Astrocyte (in vitro differentiated cells and primary cell): ENCODE data around the gene CMTM8. TPM values are rescaled to one million over a fixed set of nuclear protein-coding genes. Genes with fewer than 3 reads are reported as not detected.

Experiments
- DNase-seq: peaks from one replicate; pipeline ENCODE4 v3.0.0-alpha.2; 2010; ENCODE audit warnings: low read depth
- FAIRE-seq: peaks from 2 replicates; lab custom pipeline; 2011; peaks lifted over from hg19 to GRCh38; lab: Jason Lieb, UNC
- H2AFZ ChIP-seq: 2 replicates; pipeline ENCODE4 v1.6.0; 2012; ENCODE audit warnings: low read depth, low read length, inconsistent platforms
- H3K27ac ChIP-seq: 2 replicates; pipeline ENCODE4 v1.5.1; 2011; ENCODE audit warnings: low read depth, low read length, inconsistent platforms
- H3K27me3 ChIP-seq: 2 replicates; pipeline ENCODE4 v1.6.0; 2011; ENCODE audit warnings: low read length, inconsistent platforms; ENCODE audit not compliant: insufficient read depth
- H3K36me3 ChIP-seq: 2 replicates; pipeline ENCODE4 v1.5.1; 2011; ENCODE audit warnings: low read length, inconsistent platforms; ENCODE audit not compliant: insufficient read depth
- H3K4me1 ChIP-seq: 2 replicates; pipeline ENCODE4 v1.5.1; 2011; ENCODE audit warnings: low read length, inconsistent platforms; ENCODE audit not compliant: insufficient read depth
- H3K4me2 ChIP-seq: 2 replicates; pipeline ENCODE4 v1.6.0; 2012; ENCODE audit warnings: low read length, inconsistent platforms
- H3K4me3 ChIP-seq: 2 replicates; pipeline ENCODE4 v1.5.1; 2011; ENCODE audit warnings: low read depth, mild to moderate bottlenecking, low read length, inconsistent platforms; ENCODE audit not compliant: insufficient read depth
- H3K79me2 ChIP-seq: 2 replicates; pipeline ENCODE4 v1.6.0; 2012; ENCODE audit warnings: mild to moderate bottlenecking, low read length, inconsistent platforms; ENCODE audit not compliant: insufficient read depth
- H3K9ac ChIP-seq: 2 replicates; pipeline ENCODE4 v1.6.0; 2012; ENCODE audit warnings: mild to moderate bottlenecking, low read length, inconsistent platforms
- H3K9me3 ChIP-seq: 2 replicates; pipeline ENCODE4 v1.5.1; 2012; ENCODE audit warnings: low read depth, mild to moderate bottlenecking, low read length, inconsistent platforms; ENCODE audit not compliant: insufficient read depth
- H4K20me1 ChIP-seq: 2 replicates; pipeline ENCODE4 v1.6.0; 2012; ENCODE audit warnings: low read length, inconsistent platforms; ENCODE audit not compliant: insufficient read depth
- H3K27ac Mint-ChIP-seq: one replicate; pipeline ENCODE4 v1.8.0; 2021; ENCODE audit warnings: mild to moderate bottlenecking, mixed read lengths; ENCODE audit not compliant: unreplicated experiment
- H3K27me3 Mint-ChIP-seq: one replicate; pipeline ENCODE4 v1.8.0; 2021; ENCODE audit warnings: low read depth, mixed read lengths; ENCODE audit not compliant: unreplicated experiment
- H3K36me3 Mint-ChIP-seq: one replicate; pipeline ENCODE4 v1.8.0; 2021; ENCODE audit warnings: low read depth, mixed read lengths; ENCODE audit not compliant: unreplicated experiment
- H3K4me1 Mint-ChIP-seq: one replicate; pipeline ENCODE4 v1.8.0; 2021; ENCODE audit warnings: low read depth, mixed read lengths; ENCODE audit not compliant: unreplicated experiment
- H3K4me3 Mint-ChIP-seq: one replicate; pipeline ENCODE4 v1.8.0; 2021; ENCODE audit warnings: mild to moderate bottlenecking, moderate library complexity, mixed read lengths; ENCODE audit not compliant: unreplicated experiment
- H3K9me3 Mint-ChIP-seq: one replicate; pipeline ENCODE4 v1.8.0; 2021; ENCODE audit warnings: mild to moderate bottlenecking, mixed read lengths; ENCODE audit not compliant: unreplicated experiment
- EZH2 ChIP-seq: IDR thresholded peaks from 2 replicates; pipeline ENCODE4 v1.6.1; 2012; ENCODE audit warnings: mild to moderate bottlenecking, low read length, inconsistent platforms; ENCODE audit not compliant: insufficient read depth
- total RNA-seq: library from RNA; stranded (reverse); gene quantifications from 2 replicates; pipeline ENCODE4 v1.2.1, GENCODE V29; 2021
- TF ChIP-seq, protein P1 (sequence below): IDR thresholded peaks from 2 replicates; pipeline ENCODE4 v1.5.1; 2011; ENCODE audit warnings: low read depth, mild to moderate bottlenecking, inconsistent platforms, low read length, moderate library complexity; ENCODE audit not compliant: insufficient read depth

The CMTM8 gene
- total RNA-seq, 1 donor from 2014 or later: 1.6 TPM

DNA sequence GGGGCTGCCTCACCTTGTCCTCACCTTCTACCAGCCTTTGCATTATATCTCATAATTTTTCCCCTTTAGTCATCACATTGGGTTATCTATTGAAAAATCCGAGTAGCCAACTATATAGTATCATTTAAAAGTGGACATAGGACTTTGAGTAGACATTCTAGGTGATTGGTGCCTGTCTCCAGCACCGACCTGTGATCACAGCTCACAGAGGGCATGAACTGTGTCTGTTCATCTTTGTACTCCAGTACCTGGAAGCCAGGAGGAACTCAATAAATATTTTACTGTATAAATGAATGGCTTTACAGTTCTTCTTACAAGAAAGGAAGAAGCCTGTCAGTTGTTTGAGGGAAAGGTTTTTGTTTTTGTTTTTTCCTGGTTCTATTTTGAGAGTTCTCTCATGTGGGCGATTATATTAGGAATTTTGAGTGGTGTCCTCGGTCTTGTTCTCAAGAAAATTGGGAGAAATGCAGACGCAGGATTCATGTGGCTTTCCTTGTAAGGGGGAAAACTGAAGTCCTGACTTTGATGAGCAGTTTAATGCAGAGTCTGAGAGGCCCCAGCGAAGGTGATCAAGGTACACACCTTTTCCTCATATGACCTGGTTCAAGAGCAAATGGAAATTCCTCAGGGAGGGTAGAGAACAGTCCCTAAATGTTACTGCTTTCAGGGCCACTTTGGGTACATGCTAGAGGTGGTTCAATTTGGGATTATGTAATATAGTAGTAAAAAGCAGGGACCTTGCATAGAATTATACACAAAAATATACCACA is 46.1 kb downstream of the CMTM8 start:
- H3K79me2 ChIP-seq: no peaks in the 10 kb centered on the region
- H3K27ac Mint-ChIP-seq: no peak overlapping the region
- H3K27me3 ChIP-seq: no peaks in the 10 kb centered on the region
- no peak overlapping the region for H3K4me3 Mint-ChIP-seq
- H3K9me3 ChIP-seq: no peaks in the 10 kb centered on the region
- H3K4me1 Mint-ChIP-seq: no peaks in the 10 kb centered on the region
- no peaks in the 10 kb centered on the region for H4K20me1 ChIP-seq
- DNase-seq (no peak), FAIRE-seq (no peak)
- no peaks in the 10 kb centered on the region for H3K36me3 ChIP-seq
- H3K27ac ChIP-seq: no peak overlapping the region
- no peaks in the 10 kb centered on the region for H3K4me1 ChIP-seq
- no peak overlapping the region for H3K4me3 ChIP-seq
- H3K27me3 Mint-ChIP-seq: no peaks in the 10 kb centered on the region
- TF ChIP-seq, protein P1, sequence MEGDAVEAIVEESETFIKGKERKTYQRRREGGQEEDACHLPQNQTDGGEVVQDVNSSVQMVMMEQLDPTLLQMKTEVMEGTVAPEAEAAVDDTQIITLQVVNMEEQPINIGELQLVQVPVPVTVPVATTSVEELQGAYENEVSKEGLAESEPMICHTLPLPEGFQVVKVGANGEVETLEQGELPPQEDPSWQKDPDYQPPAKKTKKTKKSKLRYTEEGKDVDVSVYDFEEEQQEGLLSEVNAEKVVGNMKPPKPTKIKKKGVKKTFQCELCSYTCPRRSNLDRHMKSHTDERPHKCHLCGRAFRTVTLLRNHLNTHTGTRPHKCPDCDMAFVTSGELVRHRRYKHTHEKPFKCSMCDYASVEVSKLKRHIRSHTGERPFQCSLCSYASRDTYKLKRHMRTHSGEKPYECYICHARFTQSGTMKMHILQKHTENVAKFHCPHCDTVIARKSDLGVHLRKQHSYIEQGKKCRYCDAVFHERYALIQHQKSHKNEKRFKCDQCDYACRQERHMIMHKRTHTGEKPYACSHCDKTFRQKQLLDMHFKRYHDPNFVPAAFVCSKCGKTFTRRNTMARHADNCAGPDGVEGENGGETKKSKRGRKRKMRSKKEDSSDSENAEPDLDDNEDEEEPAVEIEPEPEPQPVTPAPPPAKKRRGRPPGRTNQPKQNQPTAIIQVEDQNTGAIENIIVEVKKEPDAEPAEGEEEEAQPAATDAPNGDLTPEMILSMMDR: no peak
- TF ChIP-seq EZH2: no peak
- H3K36me3 Mint-ChIP-seq: no peaks in the 10 kb centered on the region
- H3K9me3 Mint-ChIP-seq: no peaks in the 10 kb centered on the region
- no peak overlapping the region for H2AFZ ChIP-seq
- no peak overlapping the region for H3K9ac ChIP-seq
- no peak overlapping the region for H3K4me2 ChIP-seq

DNA sequence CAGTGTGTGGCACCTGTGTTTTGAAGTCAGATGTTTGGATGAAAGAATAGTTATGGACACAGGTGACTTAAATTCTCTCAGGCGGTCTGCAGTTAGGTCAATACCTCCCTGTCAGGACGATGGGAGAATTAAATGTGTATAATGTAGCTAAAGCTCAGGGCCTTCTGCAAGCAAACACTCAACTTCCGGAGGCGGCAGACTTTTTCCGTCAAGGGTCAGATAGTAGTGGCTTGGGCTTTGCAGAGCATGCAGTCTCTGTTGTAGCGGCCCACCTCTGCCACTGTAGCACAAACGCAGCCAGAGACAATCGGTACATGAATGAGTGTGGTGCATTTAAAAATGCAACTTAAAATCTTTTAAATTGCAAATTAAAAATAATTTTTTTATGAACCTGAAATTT is 47.4 kb downstream of the CMTM8 start:
- H3K4me1 Mint-ChIP-seq: no peaks in the 10 kb centered on the region
- no peaks in the 10 kb centered on the region for H3K4me1 ChIP-seq
- FAIRE-seq (no peak), DNase-seq (no peak)
- TF ChIP-seq, protein P1: no peak
- TF ChIP-seq EZH2: no peak
- H3K4me3 Mint-ChIP-seq: no peak overlapping the region
- no peaks in the 10 kb centered on the region for H3K36me3 ChIP-seq
- no peak overlapping the region for H3K4me3 ChIP-seq
- no peak overlapping the region for H3K9ac ChIP-seq
- no peaks in the 10 kb centered on the region for H3K27me3 ChIP-seq
- no peaks in the 10 kb centered on the region for H3K79me2 ChIP-seq
- no peak overlapping the region for H3K4me2 ChIP-seq
- no peaks in the 10 kb centered on the region for H3K9me3 ChIP-seq
- no peaks in the 10 kb centered on the region for H4K20me1 ChIP-seq
- no peaks in the 10 kb centered on the region for H3K9me3 Mint-ChIP-seq
- no peaks in the 10 kb centered on the region for H3K27me3 Mint-ChIP-seq
- no peak overlapping the region for H2AFZ ChIP-seq
- H3K27ac Mint-ChIP-seq: no peak overlapping the region
- H3K36me3 Mint-ChIP-seq: no peaks in the 10 kb centered on the region
- no peak overlapping the region for H3K27ac ChIP-seq

DNA sequence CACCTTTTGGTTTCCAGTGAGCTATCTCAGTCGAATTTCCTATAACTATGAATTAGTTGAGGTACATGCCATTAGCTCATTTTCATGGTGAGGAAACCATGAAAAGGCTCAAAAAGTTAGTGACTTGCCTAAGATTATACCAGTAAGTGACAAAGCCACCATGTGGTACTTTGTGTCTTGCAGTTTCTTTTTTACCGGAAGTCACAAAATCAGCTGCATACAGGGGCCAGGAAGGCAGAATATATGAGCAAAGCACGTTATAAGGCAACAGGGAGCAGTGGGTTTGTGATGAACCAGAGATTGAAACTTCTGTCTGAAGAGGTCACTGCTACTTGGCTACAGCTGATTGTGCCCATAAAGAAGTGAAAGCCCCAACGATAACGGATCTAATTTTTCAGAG is 50.3 kb downstream of the CMTM8 start:
- TF ChIP-seq EZH2: no peak
- TF ChIP-seq, protein P1: no peak
- H3K79me2 ChIP-seq: no peaks in the 10 kb centered on the region
- no peak overlapping the region for H3K27ac ChIP-seq
- no peaks in the 10 kb centered on the region for H3K4me1 ChIP-seq
- H3K9ac ChIP-seq: no peak overlapping the region
- no peak overlapping the region for H3K4me3 Mint-ChIP-seq
- no peaks in the 10 kb centered on the region for H3K36me3 Mint-ChIP-seq
- no peaks in the 10 kb centered on the region for H3K9me3 ChIP-seq
- H3K4me3 ChIP-seq: no peak overlapping the region
- H4K20me1 ChIP-seq: no peaks in the 10 kb centered on the region
- no peaks in the 10 kb centered on the region for H3K27me3 Mint-ChIP-seq
- no peaks in the 10 kb centered on the region for H3K36me3 ChIP-seq
- FAIRE-seq (no peak), DNase-seq (no peak)
- H3K9me3 Mint-ChIP-seq: no peaks in the 10 kb centered on the region
- no peak overlapping the region for H2AFZ ChIP-seq
- H3K27me3 ChIP-seq: no peaks in the 10 kb centered on the region
- no peak overlapping the region for H3K27ac Mint-ChIP-seq
- no peaks in the 10 kb centered on the region for H3K4me1 Mint-ChIP-seq
- no peak overlapping the region for H3K4me2 ChIP-seq
